ENCODE measurements around the gene ADCY3. TPM values are rescaled to one million over a fixed set of nuclear protein-coding genes. Genes with fewer than 3 reads are reported as not detected.

Gene ADCY3
- total and polyA plus RNA-seq, 7 donors, result 9.2 to 15.2 (median 12.1) TPM

GRCh38 chr2:24943427-24944053 is 23.5 kb upstream of the ADCY3 start:
- no peak for TF ChIP-seq CTCF (IDR thresholded peaks at IDR 0.05)
- Histone ChIP-seq H3K9me3 (no peaks in the 10 kb centered on the region), H3K27me3 (ENCODE audit: insufficient read depth in 3 of 3, low read length in 2 of 3) (no peaks in the 10 kb centered on the region), H3K27ac (no peak overlapping the region), H3K4me1 (no peaks in the 10 kb centered on the region), H3K36me3 (ENCODE audit: insufficient read depth in 1 of 2, low read depth in 1 of 2) (peaks cover 0 to 37% of the 10 kb centered on the region in 2 donors), H3K4me3 (no peak overlapping the region)
- ATAC-seq (no peak), DNase-seq (no peak)
- intact Hi-C loops (cut with DNase I), result no loop called here
- 81% methylated on average over 7 of the region's 7 CpGs for WGBS, 3 donors

- intact Hi-C loops (cut with DNase I), result no loop called here
- ATAC-seq (no peak), DNase-seq (no peak)
- no peak for TF ChIP-seq CTCF (IDR thresholded peaks at IDR 0.05)
- Histone ChIP-seq H3K36me3 (ENCODE audit: insufficient read depth in 1 of 2, low read depth in 1 of 2) (peaks cover 0 to 7% of the 10 kb centered on the region in 2 donors), H3K4me3 (no peak overlapping the region), H3K27ac (no peak overlapping the region), H3K27me3 (ENCODE audit: insufficient read depth in 3 of 3, low read length in 2 of 3) (no peaks in the 10 kb centered on the region), H3K4me1 (no peaks in the 10 kb centered on the region), H3K9me3 (no peaks in the 10 kb centered on the region)
- WGBS, 3 donors, result 71 to 76% (median 72%) methylated on average over 6 of the region's 6 CpGs
Observed at GRCh38 chr2:24939353-24939752, 19.3 kb upstream of the ADCY3 start.

- no peak for TF ChIP-seq CTCF (IDR thresholded peaks at IDR 0.05)
- Histone ChIP-seq H3K4me1 (no peaks in the 10 kb centered on the region), H3K27ac (no peak overlapping the region), H3K27me3 (ENCODE audit: insufficient read depth in 3 of 3, low read length in 2 of 3) (no peaks in the 10 kb centered on the region), H3K4me3 (no peak overlapping the region), H3K9me3 (no peaks in the 10 kb centered on the region), H3K36me3 (ENCODE audit: insufficient read depth in 1 of 2, low read depth in 1 of 2) (no peaks in the 10 kb centered on the region)
- 96 to 97% (median 96%) methylated on average over 2 of the region's 2 CpGs for WGBS, 3 donors
- ATAC-seq (no peak), DNase-seq (no peak)
- intact Hi-C loops (cut with DNase I), result no loop called here
Observed at GRCh38 chr2:24937236-24937635, 17.2 kb upstream of the ADCY3 start.

- Histone ChIP-seq H3K4me3 (no peak overlapping the region), H3K27ac (no peak overlapping the region), H3K27me3 (ENCODE audit: insufficient read depth in 3 of 3, low read length in 2 of 3) (no peaks in the 10 kb centered on the region), H3K36me3 (ENCODE audit: insufficient read depth in 1 of 2, low read depth in 1 of 2) (no peaks in the 10 kb centered on the region), H3K9me3 (no peaks in the 10 kb centered on the region), H3K4me1 (peaks cover 6% of the 10 kb centered on the region)
- intact Hi-C loops (cut with DNase I), result no loop called here
- WGBS, 3 donors, result 81 to 88% (median 83%) methylated on average over 5 of the region's 5 CpGs
- ATAC-seq, result no peak
- no peak for DNase-seq
- no peak for TF ChIP-seq CTCF (IDR thresholded peaks at IDR 0.05)
Observed at GRCh38 chr2:24935145-24935544, 15.1 kb upstream of the ADCY3 start.

GRCh38 chr2:24932715-24933114 is 12.7 kb upstream of the ADCY3 start:
- 76 to 82% (median 79%) methylated on average over 5 of the region's 5 CpGs for whole genome bisulfite sequencing, 3 donors
- Histone ChIP-seq H3K27me3 (ENCODE audit: insufficient read depth in 3 of 3, low read length in 2 of 3) (no peaks in the 10 kb centered on the region), H3K27ac (no peak overlapping the region), H3K36me3 (ENCODE audit: insufficient read depth in 1 of 2, low read depth in 1 of 2) (no peaks in the 10 kb centered on the region), H3K4me3 (no peak overlapping the region), H3K4me1 (peaks cover 6% of the 10 kb centered on the region), H3K9me3 (no peaks in the 10 kb centered on the region)
- TF ChIP-seq CTCF (IDR thresholded peaks at IDR 0.05), result no peak
- no peak for DNase-seq
- ATAC-seq, result no peak
- intact Hi-C loops (cut with DNase I), result no loop called here

Measured in psoas muscle (tissue), 8 donors.